Mucosa of descending colon (tissue), 3 donors: ENCODE measurements around the gene DPP10. TPM values are rescaled to one million over a fixed set of nuclear protein-coding genes. Genes with fewer than 3 reads are reported as not detected.

Source experiments
- ATAC-seq: fragments of 200-7000 bp; cut with Tn5 transposase; one replicate; pipeline ENCODE4 v1.9.1; 2020; ENCODE audit warnings: mild to moderate bottlenecking, moderate library complexity
- DNase-seq, 3 donors: peaks; one replicate each; pipeline ENCODE4 v3.0.0-alpha.2; 2020
- H3K36me3 ChIP-seq: fragments of 200-600 bp; one replicate; pipeline ENCODE4 v1.8.0; 2021; ENCODE audit warnings: low read depth, mild to moderate bottlenecking
- H3K4me1 ChIP-seq: fragments of 200-600 bp; one replicate; pipeline ENCODE4 v1.8.0; 2021; ENCODE audit warnings: low read depth, mild to moderate bottlenecking
- H3K4me3 ChIP-seq: fragments of 200-600 bp; one replicate; pipeline ENCODE4 v1.8.0; 2021; ENCODE audit warnings: mild to moderate bottlenecking
- H3K9me3 ChIP-seq: fragments of 200-600 bp; one replicate; pipeline ENCODE4 v1.8.0; 2021; ENCODE audit warnings: mild to moderate bottlenecking
- CTCF ChIP-seq: fragments of 200-600 bp; IDR thresholded peaks from one replicate; pipeline ENCODE4 v1.8.0; 2022; ENCODE audit warnings: antibody characterized with exemption, mild to moderate bottlenecking
- intact Hi-C, 2 donors: fragments of 100-400 bp; cut with DNase I in 1 of 2; cut with micrococcal nuclease in 1 of 2; formaldehyde crosslinking; loops; one replicate each; pipeline versions ENCODE4 v1.11.0 to v1.11.1; 2022; cut with DNase I, micrococcal nuclease
- total RNA-seq, 3 donors: library from RNA; stranded (reverse); fragmentation: NEBNext Ultra II Directional in 2 of 3; extraction: Animal tissue kit (Norgen Biotek cat#: 25700) in 2 of 3; gene quantifications; one replicate each; pipeline versions ENCODE4 v1.2.1 to v1.2.4, GENCODE V29; 2021 to 2023
- donor health status: DM: no; HTN: no; CAD: no; lungs with moderate emphysema.
- donor health status: DM: no; HTN: no; CAD: no.
- donor health status: DM: no; HTN: yes; CAD: no.

The DPP10 gene
- total RNA-seq, 3 donors from 2014 or later = 6.3 to 12.2 (median 6.9) TPM

GRCh38 chr2:115733190-115733775, 1290.8 kb downstream of the DPP10 start:
- Histone ChIP-seq H3K4me1 (no peaks in the 10 kb centered on the region), H3K9me3 (no peaks in the 10 kb centered on the region), H3K4me3 (no peak overlapping the region), H3K36me3 (no peaks in the 10 kb centered on the region)
- TF ChIP-seq CTCF = no peak
- no peak for ATAC-seq
- intact Hi-C loops = no loop called here
- DNase-seq = no peak

- no peak for DNase-seq
- H3K4me1 ChIP-seq = no peaks in the 10 kb centered on the region
- no peak for TF ChIP-seq CTCF
- no peaks in the 10 kb centered on the region for H3K9me3 ChIP-seq
- H3K4me3 ChIP-seq = no peak overlapping the region
- intact Hi-C loops = no loop called here
- ATAC-seq = no peak
- H3K36me3 ChIP-seq = no peaks in the 10 kb centered on the region
Measured at GRCh38 chr2:115738111-115738510, 1295.7 kb downstream of the DPP10 start.

GRCh38 chr2:115739574-115739973, 1297.1 kb downstream of the DPP10 start:
- intact Hi-C loops = no loop called here
- DNase-seq = no peak

GRCh38 chr2:115746151-115746550, 1303.7 kb downstream of the DPP10 start:
- H3K4me1 ChIP-seq = no peaks in the 10 kb centered on the region
- intact Hi-C loops = no loop called here
- ATAC-seq = no peak
- H3K36me3 ChIP-seq = no peaks in the 10 kb centered on the region
- DNase-seq = no peak
- no peak overlapping the region for H3K4me3 ChIP-seq
- no peak for TF ChIP-seq CTCF
- no peaks in the 10 kb centered on the region for H3K9me3 ChIP-seq

More at GRCh38 chr2:115739574-115739973, 1297.1 kb downstream of the DPP10 start:
- H3K4me1 ChIP-seq = no peaks in the 10 kb centered on the region
- TF ChIP-seq CTCF = no peak
- no peak overlapping the region for H3K4me3 ChIP-seq
- H3K9me3 ChIP-seq = no peaks in the 10 kb centered on the region
- no peak for ATAC-seq
- H3K36me3 ChIP-seq = no peaks in the 10 kb centered on the region

- no peaks in the 10 kb centered on the region for H3K9me3 ChIP-seq
- no peaks in the 10 kb centered on the region for H3K4me1 ChIP-seq
- TF ChIP-seq CTCF = no peak
- ATAC-seq (no peak), DNase-seq (no peak)
- H3K4me3 ChIP-seq = no peak overlapping the region
- H3K36me3 ChIP-seq = no peaks in the 10 kb centered on the region
- intact Hi-C loops = no loop called here
Measured at GRCh38 chr2:115757286-115757685, 1314.8 kb downstream of the DPP10 start.

GRCh38 chr2:115763601-115764000, 1321.2 kb downstream of the DPP10 start:
- no peak for DNase-seq
- no peak for TF ChIP-seq CTCF
- Histone ChIP-seq H3K4me3 (no peak overlapping the region), H3K4me1 (no peaks in the 10 kb centered on the region), H3K36me3 (no peaks in the 10 kb centered on the region), H3K9me3 (no peaks in the 10 kb centered on the region)
- intact Hi-C loops = no loop called here
- ATAC-seq = no peak
